Activated CD8-positive, alpha-beta T cell treated with anti-CD3 and anti-CD28 coated beads, Interleukin-2, amount 10 ng/mL, durations not matched to agents 7 days and 5 days (primary cell): ENCODE measurements around the gene MS4A10. TPM values are rescaled to one million over a fixed set of nuclear protein-coding genes. Genes with fewer than 3 reads are reported as not detected.

Experiments used
- ATAC-seq: fragments of 150-1000 bp; cut with Tn5 transposase; one replicate; pipeline ENCODE4 v1.10.0; 2021; ENCODE audit warnings: moderate library complexity
- CTCF ChIA-PET: fragments of 350-600 bp; sonication (Branson Sonifier 250); formaldehyde crosslinking; loops from one replicate; lab custom pipeline; 2021; ENCODE audit warnings: antibody characterized with exemption; lab: Charles Lee
- POLR2A ChIA-PET: fragments of 350-600 bp; sonication (Branson Sonifier 250); formaldehyde crosslinking; loops from one replicate; lab custom pipeline; 2021; ENCODE audit warnings: antibody characterized with exemption; lab: Charles Lee
- DNase-seq: peaks from one replicate; pipeline ENCODE4 v3.0.0-alpha.2; 2020
- H3K27ac Mint-ChIP-seq: one replicate; pipeline ENCODE4 v1.8.0; 2021; ENCODE audit warnings: mild to moderate bottlenecking, mixed read lengths
- H3K27me3 Mint-ChIP-seq: one replicate; pipeline ENCODE4 v1.8.0; 2021; ENCODE audit warnings: low read depth, mixed read lengths
- H3K36me3 Mint-ChIP-seq: one replicate; pipeline ENCODE4 v1.8.0; 2021; ENCODE audit warnings: low read depth, mixed read lengths
- H3K4me1 Mint-ChIP-seq: one replicate; pipeline ENCODE4 v1.8.0; 2021; ENCODE audit warnings: low read depth, mixed read lengths
- H3K4me3 Mint-ChIP-seq: one replicate; pipeline ENCODE4 v1.8.0; 2021; ENCODE audit warnings: mild to moderate bottlenecking, mixed read lengths
- H3K9me3 Mint-ChIP-seq: one replicate; pipeline ENCODE4 v1.8.0; 2022; ENCODE audit warnings: mixed read lengths; ENCODE audit not compliant: insufficient read depth
- total RNA-seq, 2 experiments: library from RNA; stranded (reverse); gene quantifications; one replicate each; pipeline ENCODE4 v1.2.3, GENCODE V29; 2021

MS4A10 gene
- total RNA-seq, 2 experiments from 2014 or later: not detected

- POLR2A ChIA-PET: interaction anchor here (1.0 kb wide), 1 partner anchor 36 kb away, joined by 3 read pairs; no protein-coding TSS in a partner anchor
- Mint-ChIP-seq H3K4me1 (peaks cover 36% of the 10 kb centered on the region), H3K9me3 (no peaks in the 10 kb centered on the region), H3K27me3 (peaks cover 14% of the 10 kb centered on the region), H3K36me3 (no peaks in the 10 kb centered on the region), H3K27ac (peak overlapping the region; percentile 15), H3K4me3 (no peak overlapping the region)
- CTCF ChIA-PET: interaction anchor here (0.7 to 21.6 kb wide), 3 partner anchors 51 to 63 kb away, joined by 3 to 610 read pairs (median 187); no protein-coding TSS in a partner anchor
- ATAC-seq (no peak), DNase-seq (no peak)
These were observed 49.8 kb downstream of the MS4A10 start for GRCh38 chr11:60834742-60835533.

- DNase-seq (no peak), ATAC-seq (no peak)
- POLR2A ChIA-PET: interaction anchor here (1.0 kb wide), 1 partner anchor 36 kb away, joined by 3 read pairs; no protein-coding TSS in a partner anchor
- Mint-ChIP-seq H3K4me3 (no peak overlapping the region), H3K36me3 (no peaks in the 10 kb centered on the region), H3K9me3 (no peaks in the 10 kb centered on the region), H3K27ac (no peak overlapping the region), H3K27me3 (peaks cover 14% of the 10 kb centered on the region), H3K4me1 (peaks cover 36% of the 10 kb centered on the region)
- CTCF ChIA-PET: interaction anchor here (1.4 to 21.6 kb wide), 3 partner anchors 50 to 80 kb away, joined by 4 to 610 read pairs (median 187); no protein-coding TSS in a partner anchor
These were observed 50.4 kb downstream of the MS4A10 start for GRCh38 chr11:60835534-60835846.

GRCh38 chr11:60836866-60837515 is 51.9 kb downstream of the MS4A10 start:
- H3K4me3 Mint-ChIP-seq: no peak overlapping the region
- H3K36me3 Mint-ChIP-seq: no peaks in the 10 kb centered on the region
- DNase-seq (no peak), ATAC-seq (no peak)
- peak overlapping the region; percentile 36 for H3K27ac Mint-ChIP-seq
- ChIA-PET CTCF (interaction anchor here (0.7 to 21.6 kb wide), 7 partner anchors 18 to 499 kb away, joined by 3 to 610 read pairs (median 4); no protein-coding TSS in a partner anchor), POLR2A (interaction anchor here (1.0 to 1.3 kb wide), 3 partner anchors 18 to 35 kb away, joined by 3 to 4 read pairs (median 3); partner anchors contain the start of genes PTGDR2 and ZP1)
- H3K27me3 Mint-ChIP-seq: peaks cover 11% of the 10 kb centered on the region
- no peaks in the 10 kb centered on the region for H3K9me3 Mint-ChIP-seq
- peaks cover 46% of the 10 kb centered on the region for H3K4me1 Mint-ChIP-seq

GRCh38 chr11:60838132-60838531 is 53.0 kb downstream of the MS4A10 start:
- no peak for ATAC-seq
- ChIA-PET POLR2A (interaction anchor here (0.7 to 1.3 kb wide), 3 partner anchors 30 to 148 kb away, joined by 3 read pairs; partner anchors contain the start of genes PRPF19 and ZP1), CTCF (interaction anchor here (1.2 to 21.6 kb wide), 5 partner anchors 27 to 349 kb away, joined by 3 to 610 read pairs (median 7); no protein-coding TSS in a partner anchor)
- Mint-ChIP-seq H3K36me3 (no peaks in the 10 kb centered on the region), H3K4me1 (peaks cover 49% of the 10 kb centered on the region), H3K9me3 (no peaks in the 10 kb centered on the region), H3K27ac (no peak overlapping the region), H3K4me3 (no peak overlapping the region), H3K27me3 (peaks cover 4% of the 10 kb centered on the region)
- no peak for DNase-seq

GRCh38 chr11:60840470-60841430 is 55.6 kb downstream of the MS4A10 start:
- Mint-ChIP-seq H3K9me3 (no peaks in the 10 kb centered on the region), H3K27me3 (peaks cover 2% of the 10 kb centered on the region), H3K4me1 (peaks cover 57% of the 10 kb centered on the region), H3K27ac (peak overlapping the region; percentile 92), H3K4me3 (peak overlapping the region; percentile 90), H3K36me3 (peaks cover 13% of the 10 kb centered on the region)
- DNase-seq (no peak), ATAC-seq (no peak)
- CTCF ChIA-PET: interaction anchor here (0.9 to 21.6 kb wide), 8 partner anchors 8 to 73 kb away, joined by 3 to 610 read pairs (median 4); partner anchors contain the start of gene TMEM109
- POLR2A ChIA-PET: interaction anchor here (0.7 kb wide), 1 partner anchor 65 kb away, joined by 3 read pairs; no protein-coding TSS in a partner anchor

- no peaks in the 10 kb centered on the region for H3K9me3 Mint-ChIP-seq
- H3K27ac Mint-ChIP-seq: peak within 1 kb of the TSS; percentile 92
- H3K4me1 Mint-ChIP-seq: peaks cover 50% of the 10 kb centered on the region
- H3K4me3 Mint-ChIP-seq: peak within 1 kb of the TSS; percentile 90
- peak; percentile 98 for DNase-seq
- H3K36me3 Mint-ChIP-seq: peaks cover 20% of the 10 kb centered on the region
- ChIA-PET POLR2A (interaction anchor here (0.7 to 1.2 kb wide), 4 partner anchors 24 to 45 kb away, joined by 3 to 5 read pairs (median 4); no protein-coding TSS in a partner anchor), CTCF (interaction anchor here (0.7 to 21.6 kb wide), 11 partner anchors 9 to 345 kb away, joined by 3 to 610 read pairs (median 4); partner anchors contain the start of gene PTGDR2)
- ATAC-seq: peak; percentile 93
- no peaks in the 10 kb centered on the region for H3K27me3 Mint-ChIP-seq
These were observed 56.9 kb downstream of the MS4A10 start, which contains the start of gene CCDC86 for GRCh38 chr11:60841797-60842667. Gene CCDC86, plus strand, starts transcription at chr11:60842113. Its CDS starts 12 bp downstream, at chr11:60842125.

GRCh38 chr11:60842668-60843600 is 57.8 kb downstream of the MS4A10 start:
- H3K9me3 Mint-ChIP-seq: no peaks in the 10 kb centered on the region
- H3K36me3 Mint-ChIP-seq: peaks cover 22% of the 10 kb centered on the region
- no peak for DNase-seq
- peak overlapping the region; percentile 90 for H3K4me3 Mint-ChIP-seq
- H3K4me1 Mint-ChIP-seq: peaks cover 41% of the 10 kb centered on the region
- no peaks in the 10 kb centered on the region for H3K27me3 Mint-ChIP-seq
- ATAC-seq: peak; percentile 6
- CTCF ChIA-PET: interaction anchor here (0.7 to 21.6 kb wide), 8 partner anchors 12 to 344 kb away, joined by 3 to 610 read pairs (median 4); partner anchors contain the start of gene PTGDR2
- H3K27ac Mint-ChIP-seq: peak overlapping the region; percentile 92
- POLR2A ChIA-PET: interaction anchor here (0.7 to 1.2 kb wide), 4 partner anchors 23 to 44 kb away, joined by 3 to 5 read pairs (median 4); no protein-coding TSS in a partner anchor

GRCh38 chr11:60844045-60844869 is 59.1 kb downstream of the MS4A10 start:
- peaks cover 41% of the 10 kb centered on the region for H3K4me1 Mint-ChIP-seq
- DNase-seq (no peak), ATAC-seq (no peak)
- H3K9me3 Mint-ChIP-seq: no peaks in the 10 kb centered on the region
- ChIA-PET POLR2A (no interaction called here), CTCF (interaction anchor here (1.4 to 21.6 kb wide), 3 partner anchors 25 to 56 kb away, joined by 4 to 610 read pairs (median 4); no protein-coding TSS in a partner anchor)
- H3K36me3 Mint-ChIP-seq: peaks cover 32% of the 10 kb centered on the region
- peak overlapping the region; percentile 90 for H3K4me3 Mint-ChIP-seq
- peak overlapping the region; percentile 92 for H3K27ac Mint-ChIP-seq
- H3K27me3 Mint-ChIP-seq: no peaks in the 10 kb centered on the region
